Measurements from ENCODE around the gene HP1BP3.
"Not testable (repeated sequence)": the region's sequence is repeated elsewhere in the genome, so short reads cannot be mapped to it uniquely, and the experiment has no call there.

The HP1BP3 gene

GRCh38 chr1:20787029-20787839 is at the start of gene HP1BP3:
HP1BP3 (minus strand) TSS chr1:20787307; CDS start chr1:20780440, 6,867 bp downstream.
- DNase-seq, result peak; percentile 65

DNA sequence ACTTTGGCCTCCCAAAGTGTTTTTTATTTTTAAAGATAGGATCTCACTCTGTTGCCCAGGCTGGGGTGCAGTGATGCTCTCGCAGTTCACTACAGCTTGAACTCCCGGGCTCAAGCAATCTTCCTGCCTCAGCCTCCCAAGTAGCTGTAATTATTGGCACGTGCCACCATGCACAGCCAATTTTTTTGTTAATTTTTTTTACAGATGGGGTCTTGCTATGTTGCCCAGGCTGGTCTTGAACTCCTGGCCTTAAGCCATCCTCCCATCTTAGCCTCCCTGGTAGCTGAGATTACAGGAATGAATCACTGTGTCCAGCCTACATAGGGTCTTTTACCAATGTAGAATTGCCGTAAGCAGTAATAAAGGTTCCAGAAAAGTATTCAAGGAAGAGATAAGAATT is 49.1 kb upstream of the HP1BP3 start:
- DNase-seq, result no peak

DNA sequence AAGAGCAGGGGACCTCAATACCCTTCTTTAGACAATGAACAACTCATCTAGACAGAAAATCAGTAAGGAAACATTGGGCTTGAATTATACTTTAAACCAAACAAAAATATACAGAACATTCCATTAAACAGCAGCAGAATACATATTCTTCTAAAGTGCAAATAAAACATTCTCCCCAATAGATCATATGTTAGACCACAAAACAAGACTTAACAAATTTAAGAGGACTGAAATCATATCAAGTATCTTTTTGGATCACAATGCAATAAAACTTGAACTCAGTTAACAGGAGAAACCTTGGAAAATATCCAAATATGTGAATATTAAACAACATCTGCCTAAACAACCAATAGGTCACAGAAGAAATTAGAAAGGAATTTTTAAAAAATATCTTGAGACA is 47.7 kb upstream of the HP1BP3 start:
- DNase-seq, result no peak

- DNase-seq, result no peak
Observed at GRCh38 chr1:20834192-20834591, 47.1 kb upstream of the HP1BP3 start.

DNA sequence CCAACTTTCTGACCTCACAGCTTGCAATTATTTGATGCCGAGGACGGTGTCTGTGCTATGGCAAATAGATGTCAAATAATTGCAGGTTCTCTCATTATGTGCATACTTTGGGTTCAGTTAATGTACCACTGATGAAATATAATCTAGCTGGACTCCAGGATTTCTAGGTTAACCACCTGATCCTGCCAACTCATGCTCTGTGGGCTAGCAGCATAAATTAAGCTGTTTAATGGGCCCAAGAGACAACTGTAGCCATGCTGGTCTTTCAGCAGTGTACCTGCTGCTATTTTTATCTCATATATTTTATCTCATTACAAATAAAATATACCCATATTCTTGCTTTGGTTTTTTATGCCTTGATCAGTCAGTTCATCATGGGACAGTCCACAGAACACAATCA is 43.3 kb upstream of the HP1BP3 start:
- DNase-seq, result no peak

- DNase-seq, result no peak
Observed at GRCh38 chr1:20829946-20830345, 42.8 kb upstream of the HP1BP3 start.

DNA sequence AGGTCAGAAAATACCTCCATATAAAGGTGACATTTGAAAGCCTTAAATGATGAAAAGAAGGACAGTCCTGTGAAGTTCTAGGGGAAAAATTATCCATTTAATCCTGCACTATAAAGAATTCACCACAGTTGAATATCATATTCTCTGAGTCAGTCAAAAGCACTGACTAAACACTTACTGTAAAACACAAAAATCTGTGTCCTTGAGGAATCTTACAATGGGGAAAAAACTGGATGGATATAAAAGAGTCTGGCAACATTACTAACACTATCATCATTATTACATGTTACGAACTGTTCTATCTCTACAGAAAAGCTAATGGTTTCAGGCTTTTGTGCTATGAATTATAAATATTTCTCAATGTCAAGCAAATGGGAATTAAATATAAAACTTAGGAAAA is 42.4 kb upstream of the HP1BP3 start:
- no peak for DNase-seq

GRCh38 chr1:20823845-20824244 is 36.7 kb upstream of the HP1BP3 start:
- DNase-seq, result no peak

DNA sequence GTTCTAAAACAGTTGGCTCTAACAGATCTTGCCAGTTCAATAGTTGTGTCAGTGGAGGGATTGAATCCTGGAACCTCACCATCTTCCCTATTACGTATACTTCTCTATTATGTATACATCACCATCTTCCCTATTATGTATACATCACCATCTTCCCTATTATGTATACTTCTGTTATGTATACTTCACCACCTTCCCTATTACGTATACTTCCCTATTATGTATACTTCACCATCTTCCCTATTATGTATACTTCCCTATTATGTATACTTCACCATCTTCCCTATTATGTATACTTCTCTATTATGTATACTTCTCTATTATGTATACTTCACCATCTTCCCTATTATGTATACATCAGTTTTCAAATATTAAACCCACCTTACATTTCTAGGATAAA is 34.4 kb upstream of the HP1BP3 start:
- no peak for DNase-seq

DNA sequence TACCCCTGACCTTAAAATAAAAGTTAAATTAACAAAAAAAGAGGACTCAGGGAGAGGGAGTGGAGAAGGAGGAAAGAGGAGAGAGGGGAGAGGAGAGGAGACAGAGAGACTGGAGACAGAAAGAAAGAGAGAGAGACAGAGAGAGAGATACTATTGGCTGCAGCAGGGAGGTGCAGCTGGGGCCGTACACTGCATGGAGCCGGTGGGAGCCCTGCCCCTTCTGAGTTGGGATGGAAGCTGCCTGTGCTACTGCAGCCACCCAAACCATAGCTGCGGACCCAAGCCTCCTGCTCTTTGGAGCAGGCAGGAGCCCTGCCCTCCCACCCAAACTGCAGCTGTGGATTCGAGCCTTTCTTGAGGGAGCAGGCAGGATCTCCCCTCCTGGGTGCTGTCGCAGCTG is 32.7 kb upstream of the HP1BP3 start:
- DNase-seq, result no peak

DNA sequence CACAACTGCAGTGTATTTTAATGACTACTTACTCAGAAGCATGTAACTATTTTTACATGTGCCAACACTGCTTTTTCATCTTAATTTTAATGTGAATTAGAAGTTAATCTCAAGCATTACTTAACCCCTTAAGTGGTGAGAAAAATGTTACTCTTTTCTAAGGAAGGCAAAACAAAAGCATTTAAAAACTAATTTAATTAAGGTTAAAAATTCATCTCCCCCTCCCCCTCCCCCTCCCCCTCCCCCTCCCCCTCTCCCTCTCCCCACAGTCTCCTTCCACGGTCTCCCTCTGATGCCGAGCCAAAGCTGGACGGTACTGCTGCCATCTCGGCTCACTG is 27.4 kb upstream of the HP1BP3 start:
- no peak for DNase-seq

GRCh38 chr1:20811916-20812315 is 24.8 kb upstream of the HP1BP3 start:
- no peak for DNase-seq

GRCh38 chr1:20793236-20793635 is 6.1 kb upstream of the HP1BP3 start:
- no peak for DNase-seq

GRCh38 chr1:20792196-20792595 is 5.1 kb upstream of the HP1BP3 start:
- no peak for DNase-seq

- DNase-seq, result no peak
Observed at GRCh38 chr1:20790785-20791184, 3.7 kb upstream of the HP1BP3 start.

GRCh38 chr1:20789598-20789997 is 2.5 kb upstream of the HP1BP3 start:
- not testable (repeated sequence) for DNase-seq

GRCh38 chr1:20787840-20788795 is 1.0 kb upstream of the HP1BP3 start:
- DNase-seq, result peak; percentile 29

- DNase-seq, result peak; percentile 98
Observed at GRCh38 chr1:20786253-20787028, 666 bp downstream of the HP1BP3 start.

DNA sequence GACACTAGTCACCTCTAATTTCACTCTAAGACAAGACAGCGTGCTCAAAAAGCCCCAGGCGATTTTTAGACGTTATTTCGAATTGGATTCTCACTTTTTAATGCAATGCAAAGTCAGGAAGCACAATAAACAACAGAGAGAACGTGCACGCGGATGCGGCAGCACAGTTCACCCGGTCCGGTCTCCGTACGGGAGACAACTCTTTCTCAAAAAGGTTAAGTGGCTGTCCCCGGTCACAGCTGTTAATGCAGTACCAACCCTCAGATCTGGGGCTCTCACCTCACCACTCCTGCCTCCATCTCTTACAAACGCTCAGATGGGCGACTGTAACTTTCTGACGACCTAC is 1.2 kb downstream of the HP1BP3 start:
- DNase-seq, result no peak

DNA sequence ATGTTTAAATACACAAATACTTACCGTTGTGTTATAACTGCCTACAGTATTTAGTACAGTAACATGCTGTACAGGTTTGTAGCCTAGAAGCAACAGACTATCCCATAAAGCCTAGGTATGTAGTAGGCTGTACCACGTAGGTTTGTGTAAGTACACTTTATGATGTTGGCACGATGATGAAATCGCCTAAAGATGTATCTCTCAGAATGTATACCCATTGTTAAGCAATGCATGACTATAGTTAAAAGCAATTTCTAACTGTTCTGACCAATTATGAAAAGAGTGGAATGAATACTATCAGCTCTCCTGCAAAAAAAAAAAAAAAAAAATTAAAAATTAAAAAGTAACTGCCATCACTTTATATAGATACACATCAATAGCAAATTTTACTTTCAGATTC is 11.4 kb downstream of the HP1BP3 start:
- DNase-seq, result no peak

- no peak for DNase-seq
Observed at GRCh38 chr1:20771780-20772179, 15.3 kb downstream of the HP1BP3 start.

GRCh38 chr1:20770314-20771087 is 16.6 kb downstream of the HP1BP3 start:
- no peak for DNase-seq

GRCh38 chr1:20767271-20767670 is 19.8 kb downstream of the HP1BP3 start:
- DNase-seq, result no peak

All from NCI-H510A (cell line).